ENCODE measurements around the gene SYCN.

Gene SYCN

DNA sequence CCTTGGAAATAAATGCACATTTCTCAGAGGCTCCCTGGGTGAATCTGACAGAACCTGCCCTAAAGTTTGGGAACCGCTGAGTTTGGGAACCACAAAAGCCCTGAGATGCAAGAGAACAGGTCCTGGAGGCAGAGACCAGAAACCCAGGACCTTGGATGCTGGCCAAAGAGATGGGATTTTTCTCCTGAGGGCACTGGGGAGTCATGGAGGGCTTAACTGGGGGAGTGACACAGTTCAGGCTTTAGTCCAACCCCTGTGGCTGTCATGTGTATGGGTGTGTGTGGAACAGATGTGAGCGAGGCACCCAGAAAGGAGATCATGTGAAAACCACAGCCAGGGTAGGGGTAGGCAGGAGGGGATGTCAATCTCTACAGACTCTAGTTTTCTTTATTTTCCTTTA, 11.2 kb downstream of the SYCN start:
- DNase-seq: peak; percentile 12

DNA sequence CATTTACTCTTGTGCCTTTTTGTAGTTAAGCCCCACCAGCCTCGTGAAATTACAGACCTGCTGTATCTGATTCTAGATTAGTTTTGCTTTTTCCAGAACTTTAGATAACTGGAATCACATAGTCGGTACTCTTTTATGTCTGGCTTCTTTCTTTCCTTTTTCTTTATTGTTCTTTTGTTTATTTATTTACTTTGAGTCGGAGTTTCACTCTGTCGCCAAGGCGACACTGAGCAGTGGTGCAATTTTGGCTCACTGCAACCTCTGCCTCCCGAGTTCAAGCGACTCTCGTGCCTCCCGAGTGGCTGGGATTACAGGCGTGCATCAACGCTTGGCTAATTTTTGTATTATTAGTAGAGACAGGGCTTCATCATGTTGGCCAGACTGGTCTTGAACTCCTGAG, 13.3 kb downstream of the SYCN start:
- DNase-seq: no peak

DNA sequence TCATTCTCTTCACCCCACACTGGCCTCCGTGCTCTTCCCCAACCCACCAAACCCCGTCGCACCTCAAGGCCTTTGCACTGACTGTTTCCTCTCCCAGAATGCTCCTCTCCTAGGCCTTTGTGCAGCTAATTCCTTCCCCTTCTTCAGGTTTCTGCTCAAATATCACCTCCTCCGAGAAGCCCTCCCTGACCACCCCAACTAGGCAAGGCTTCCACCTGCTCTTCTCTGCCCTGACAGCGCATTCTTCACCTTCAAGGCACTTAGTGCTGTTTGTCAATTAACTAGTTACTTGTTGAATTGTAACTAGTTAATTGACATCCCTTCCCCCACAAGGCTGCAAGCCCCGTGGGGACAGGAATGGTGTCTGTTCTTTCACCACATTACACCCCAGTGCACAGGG, 15.1 kb downstream of the SYCN start:
- no peak for DNase-seq

DNA sequence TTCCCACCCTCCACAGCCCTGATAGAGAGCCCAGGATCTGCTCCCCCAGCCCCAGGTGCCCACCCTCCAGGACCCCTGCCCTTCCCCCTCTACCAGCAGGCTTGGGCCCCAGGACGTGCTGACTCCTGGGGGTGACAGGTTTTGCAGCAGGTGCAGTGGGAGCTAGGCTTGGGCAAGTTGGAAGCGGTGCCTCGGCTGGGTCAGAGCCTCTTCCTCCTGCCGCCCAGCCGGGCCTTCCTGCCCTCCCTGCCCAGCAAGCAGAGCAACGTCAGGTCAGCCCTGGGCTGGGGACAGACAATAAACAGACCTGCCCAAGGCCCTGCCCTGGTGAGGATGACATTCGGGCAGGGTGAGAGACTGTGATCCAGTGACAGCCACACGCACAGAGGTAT, 16.5 kb downstream of the SYCN start:
- no peak for DNase-seq

DNA sequence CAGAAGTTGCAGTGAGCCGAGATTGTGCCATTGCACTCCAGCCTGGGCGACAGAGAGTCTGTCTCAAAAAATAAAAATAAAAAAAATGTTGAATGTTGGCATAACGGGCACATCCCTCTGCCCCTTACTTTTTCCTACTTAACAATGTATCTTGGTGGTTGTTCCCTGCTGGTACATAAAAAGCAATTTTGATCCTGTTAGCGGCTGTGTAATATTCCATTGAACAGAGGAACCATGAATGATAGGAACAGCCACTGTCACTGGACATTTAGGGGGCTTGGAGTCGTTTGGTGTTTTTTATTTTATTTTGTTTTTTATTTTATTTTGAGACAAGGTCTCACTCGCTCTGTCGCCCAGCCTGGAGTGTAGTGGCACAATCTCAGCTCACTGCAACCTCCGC, 17.7 kb downstream of the SYCN start:
- no peak for DNase-seq

DNA sequence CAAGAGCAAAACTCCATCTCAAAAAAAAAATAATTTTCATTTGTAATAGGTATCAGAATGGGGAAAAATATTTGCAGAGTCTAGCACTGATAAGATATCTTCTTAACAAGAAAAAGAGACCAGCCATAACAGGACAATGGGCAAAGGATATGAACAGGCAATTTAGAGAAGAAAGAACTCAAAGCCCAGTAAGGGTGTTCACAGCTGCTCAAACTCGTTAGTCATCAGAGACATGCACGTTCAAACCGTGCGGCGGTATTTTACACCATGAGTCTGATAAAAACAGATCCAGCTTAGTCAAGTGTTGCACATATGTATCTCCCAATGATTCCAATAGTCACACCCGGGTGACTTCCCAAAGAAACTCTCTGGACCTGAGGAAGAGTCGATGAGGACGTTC, 21.0 kb downstream of the SYCN start:
- no peak for DNase-seq

DNA sequence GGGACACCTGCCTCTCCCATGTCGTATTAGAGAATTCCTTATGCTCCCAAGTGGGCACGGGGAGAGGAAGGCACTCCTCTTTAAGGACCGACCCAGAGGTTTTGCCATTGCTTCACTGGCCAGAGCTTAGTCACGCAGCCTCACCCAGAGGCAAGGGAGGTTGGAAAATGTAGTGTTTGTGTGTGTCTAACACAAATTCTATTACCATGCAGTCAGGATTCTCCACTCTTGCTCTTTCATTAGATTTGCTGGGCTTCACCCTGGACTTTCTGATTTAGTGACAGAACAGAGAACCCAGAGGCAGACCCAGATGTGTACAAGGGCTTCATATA, 21.9 kb downstream of the SYCN start:
- DNase-seq: no peak

DNA sequence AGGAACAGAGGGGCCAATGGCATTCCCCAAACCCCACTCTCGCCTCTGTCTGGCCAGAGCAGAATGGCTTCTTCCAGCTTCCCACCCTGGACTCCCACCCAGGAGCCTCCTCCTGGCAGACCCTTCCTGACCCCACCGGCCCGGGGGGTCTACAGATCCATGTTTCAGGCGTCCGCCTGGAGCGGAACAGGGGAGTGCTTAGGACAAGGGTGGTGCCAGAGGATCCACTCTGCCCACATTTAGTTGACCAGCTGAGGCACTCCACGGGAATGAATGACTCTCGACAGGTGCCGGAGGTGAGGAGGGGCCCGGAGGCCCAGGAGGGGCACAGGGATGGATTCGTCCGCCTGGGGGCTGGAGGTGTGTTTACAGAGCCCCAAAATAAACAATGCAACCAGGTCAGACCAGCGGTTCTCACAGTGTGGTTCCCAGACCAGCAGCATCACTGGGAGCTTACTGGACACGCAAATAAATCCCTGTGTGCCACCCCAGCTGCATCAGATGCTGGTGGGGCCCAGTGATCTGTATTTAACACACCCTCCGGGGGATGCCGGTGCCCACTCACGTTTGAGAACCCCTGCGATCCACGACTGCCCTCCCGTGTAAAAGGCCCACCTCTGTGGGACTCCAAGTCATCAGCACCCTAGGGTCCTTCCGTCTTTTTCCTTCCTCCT, 22.4 kb downstream of the SYCN start:
- DNase-seq: no peak

DNA sequence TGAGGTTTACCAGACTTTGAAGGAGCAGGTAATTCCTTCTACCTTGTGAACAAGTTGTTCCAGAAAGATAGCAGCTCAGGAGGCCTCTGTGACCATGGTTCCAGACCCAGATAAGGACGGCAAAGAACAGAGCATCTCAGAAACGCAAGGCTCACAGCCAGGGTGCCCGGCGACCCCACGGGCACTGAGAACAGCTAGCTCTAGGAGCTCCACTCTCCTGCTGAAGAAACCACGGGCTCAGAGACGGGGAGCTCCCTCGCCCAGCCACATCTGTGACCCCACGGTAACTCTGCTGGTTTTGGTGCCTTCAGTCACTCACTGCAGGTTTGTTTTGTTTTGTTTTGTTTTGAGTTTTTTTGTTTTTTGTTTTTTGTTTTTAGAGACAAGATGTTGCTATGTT, 23.3 kb downstream of the SYCN start:
- DNase-seq: no peak

DNA sequence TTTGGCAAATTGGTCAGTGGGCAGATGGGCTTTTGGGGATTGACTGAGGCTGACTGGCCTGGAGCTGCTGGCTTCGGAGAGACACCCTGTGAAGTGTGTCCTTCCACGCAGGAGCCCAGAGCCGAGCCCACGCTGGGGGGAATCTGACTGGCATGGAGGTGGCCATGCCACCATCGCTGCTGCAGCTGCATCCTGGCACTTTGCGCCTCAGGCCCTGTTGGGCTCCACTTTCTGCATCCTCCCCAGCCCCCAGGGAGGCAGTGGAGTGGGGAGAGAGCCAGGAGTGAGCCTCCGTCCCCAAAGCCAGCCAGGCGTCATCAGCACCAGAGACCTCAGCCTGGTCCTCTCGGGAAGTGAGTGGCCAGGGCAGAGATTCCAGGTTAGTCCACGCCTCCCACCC, 24.3 kb downstream of the SYCN start:
- no peak for DNase-seq

DNA sequence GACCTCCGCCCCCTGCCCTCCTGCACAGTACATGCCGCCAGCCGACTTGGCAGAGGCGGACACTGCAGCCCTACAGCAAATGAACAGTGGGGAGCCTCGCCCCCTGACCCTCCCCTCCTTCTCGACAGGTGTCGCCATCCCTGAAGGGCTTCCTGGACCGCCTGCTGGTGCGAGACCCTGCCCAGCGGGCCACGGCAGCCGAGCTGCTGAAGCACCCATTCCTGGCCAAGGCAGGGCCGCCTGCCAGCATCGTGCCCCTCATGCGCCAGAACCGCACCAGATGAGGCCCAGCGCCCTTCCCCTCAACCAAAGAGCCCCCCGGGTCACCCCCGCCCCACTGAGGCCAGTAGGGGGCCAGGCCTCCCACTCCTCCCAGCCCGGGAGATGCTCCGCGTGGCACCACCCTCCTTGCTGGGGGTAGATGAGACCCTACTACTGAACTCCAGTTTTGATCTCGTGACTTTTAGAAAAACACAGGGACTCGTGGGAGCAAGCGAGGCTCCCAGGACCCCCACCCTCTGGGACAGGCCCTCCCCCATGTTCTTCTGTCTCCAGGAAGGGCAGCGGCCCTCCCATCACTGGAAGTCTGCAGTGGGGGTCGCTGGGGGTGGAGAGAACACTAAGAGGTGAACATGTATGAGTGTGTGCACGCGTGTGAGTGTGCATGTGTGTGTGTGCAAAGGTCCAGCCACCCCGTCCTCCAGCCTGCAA, 25.6 kb downstream of the SYCN start:
- no peak for DNase-seq

DNA sequence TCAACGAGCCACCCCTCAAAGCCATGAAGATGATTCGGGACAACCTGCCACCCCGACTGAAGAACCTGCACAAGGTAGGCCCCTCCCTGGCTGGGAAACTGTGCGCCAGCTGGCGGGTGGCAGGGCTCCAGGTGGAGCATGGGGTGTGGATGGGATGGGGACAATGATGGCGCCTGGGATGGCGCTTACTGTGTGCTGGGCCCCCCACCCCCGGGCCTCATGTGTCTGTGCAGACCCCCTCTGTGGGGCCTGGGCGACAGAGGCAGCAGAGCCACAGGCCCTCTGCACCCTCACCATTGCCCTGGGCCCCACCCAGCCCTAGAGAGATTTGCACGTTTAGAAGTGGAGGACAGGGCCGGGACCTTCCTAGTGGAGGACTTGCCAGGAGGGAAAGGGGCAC, 26.3 kb downstream of the SYCN start:
- no peak for DNase-seq

DNA sequence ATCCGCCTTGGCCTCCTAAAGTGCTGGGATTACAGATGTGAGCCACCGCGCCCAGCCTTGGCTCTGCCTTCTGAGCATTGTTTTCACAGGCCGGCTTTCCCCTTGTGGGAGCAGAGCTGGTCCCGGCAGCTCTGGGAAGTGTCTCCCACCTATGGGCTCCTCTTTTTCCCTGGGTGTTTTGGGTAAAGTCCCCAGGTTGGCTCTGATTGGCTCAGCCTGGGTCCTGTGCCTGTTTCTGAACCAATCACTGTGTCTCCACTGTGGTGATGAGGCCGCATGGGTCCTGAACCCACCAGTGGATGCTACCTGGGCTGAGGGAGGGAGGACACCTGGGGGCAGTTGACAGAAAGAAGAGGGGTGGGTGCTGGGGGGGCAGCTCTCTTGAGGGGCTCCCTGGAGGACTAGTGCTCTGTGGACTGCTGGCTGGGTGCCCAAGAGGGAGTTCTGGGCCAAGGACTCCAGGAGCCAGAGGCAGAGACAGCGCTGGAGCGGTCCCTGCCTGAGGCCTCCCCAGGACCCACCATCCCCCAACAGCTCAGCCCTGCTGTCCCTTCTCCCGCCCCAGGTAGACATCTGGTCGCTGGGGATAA, 26.9 kb downstream of the SYCN start:
- DNase-seq: no peak

DNA sequence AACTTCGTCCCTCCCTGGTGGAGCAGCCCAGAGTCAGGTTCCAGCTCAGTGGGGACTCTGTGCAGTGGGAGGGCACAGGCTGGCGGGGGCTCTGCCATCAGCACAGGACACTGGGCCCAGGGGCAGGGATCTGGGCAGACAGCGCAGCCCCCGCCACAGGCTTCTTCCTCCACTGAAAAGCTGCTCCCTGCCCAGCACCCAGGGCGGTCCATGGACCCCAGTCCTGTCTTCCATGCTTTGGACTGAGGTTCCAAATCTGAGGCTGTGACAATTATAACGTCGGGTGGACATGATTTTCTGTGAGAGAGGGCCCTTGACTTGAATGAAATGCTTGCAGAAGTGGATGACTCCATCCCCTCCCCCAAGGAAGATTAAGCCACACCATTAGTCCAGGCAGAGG, 28.5 kb downstream of the SYCN start:
- no peak for DNase-seq

DNA sequence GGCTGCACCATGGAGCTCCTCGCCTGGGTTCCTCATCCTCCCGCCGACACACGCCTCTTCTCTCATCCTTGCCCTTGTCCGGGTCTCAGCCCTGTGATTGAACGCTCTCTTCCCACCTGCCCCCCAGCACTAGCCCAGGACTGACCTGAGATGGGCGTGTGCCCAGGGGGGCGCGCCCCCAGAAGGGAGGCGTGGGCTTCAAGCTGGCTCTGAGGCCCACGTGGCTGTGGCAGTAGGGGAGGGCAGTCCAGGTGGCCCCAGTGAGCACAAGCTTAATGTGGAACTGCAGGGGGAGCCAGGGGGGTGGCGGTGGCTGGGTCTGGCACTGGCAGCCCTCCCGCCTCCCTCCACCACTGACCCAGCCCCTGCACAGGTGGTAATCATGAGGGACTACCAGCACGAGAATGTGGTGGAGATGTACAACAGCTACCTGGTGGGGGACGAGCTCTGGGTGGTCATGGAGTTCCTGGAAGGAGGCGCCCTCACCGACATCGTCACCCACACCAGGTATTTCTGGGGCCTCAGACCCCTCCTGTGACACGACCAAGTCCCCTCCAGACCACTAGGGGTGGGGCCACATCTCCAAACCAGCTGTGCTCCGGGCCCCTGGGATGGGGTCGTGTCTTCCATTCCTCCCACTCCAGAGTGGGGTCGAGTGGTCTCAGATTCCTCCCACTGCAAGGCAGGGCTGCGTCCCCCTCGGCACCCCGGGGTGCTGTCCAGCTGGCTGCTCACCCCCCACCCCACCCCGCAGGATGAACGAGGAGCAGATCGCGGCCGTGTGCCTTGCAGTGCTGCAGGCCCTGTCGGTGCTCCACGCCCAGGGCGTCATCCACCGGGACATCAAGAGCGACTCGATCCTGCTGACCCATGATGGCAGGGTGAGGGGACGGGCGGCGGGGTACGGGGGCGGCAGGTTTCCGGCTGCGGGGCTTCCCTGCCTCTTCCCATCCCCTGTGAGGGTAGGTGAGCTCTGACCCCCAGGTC, 29.2 kb downstream of the SYCN start:
- DNase-seq: no peak

DNA sequence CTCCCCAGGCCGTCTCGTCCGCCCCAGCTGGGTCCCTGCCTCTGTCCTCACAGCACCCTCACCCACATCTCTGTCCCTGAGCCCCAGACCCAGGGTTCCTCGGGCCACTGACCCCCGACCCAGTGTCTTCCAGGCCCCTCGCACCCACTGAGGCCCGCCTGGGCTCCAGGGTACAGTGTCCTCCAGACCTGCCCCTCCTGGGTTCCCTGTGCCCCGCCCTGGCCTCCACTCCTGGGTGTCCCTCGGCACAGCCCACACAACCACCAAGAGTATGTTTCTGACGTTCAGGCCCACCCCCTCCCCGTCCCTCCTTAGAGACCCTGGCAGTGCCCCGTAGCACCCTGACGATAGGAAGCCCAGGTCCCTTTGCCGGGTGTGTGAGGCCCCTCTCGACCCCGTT, 29.9 kb downstream of the SYCN start:
- no peak for DNase-seq

DNA sequence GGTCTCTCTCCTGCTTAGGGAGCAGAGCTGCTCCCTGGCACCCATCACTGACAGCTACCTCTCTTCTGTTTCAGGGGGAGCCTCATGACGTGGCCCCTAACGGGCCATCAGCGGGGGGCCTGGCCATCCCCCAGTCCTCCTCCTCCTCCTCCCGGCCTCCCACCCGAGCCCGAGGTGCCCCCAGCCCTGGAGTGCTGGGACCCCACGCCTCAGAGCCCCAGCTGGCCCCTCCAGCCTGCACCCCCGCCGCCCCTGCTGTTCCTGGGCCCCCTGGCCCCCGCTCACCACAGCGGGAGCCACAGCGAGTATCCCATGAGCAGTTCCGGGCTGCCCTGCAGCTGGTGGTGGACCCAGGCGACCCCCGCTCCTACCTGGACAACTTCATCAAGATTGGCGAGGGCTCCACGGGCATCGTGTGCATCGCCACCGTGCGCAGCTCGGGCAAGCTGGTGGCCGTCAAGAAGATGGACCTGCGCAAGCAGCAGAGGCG, 30.5 kb downstream of the SYCN start:
- no peak for DNase-seq

DNA sequence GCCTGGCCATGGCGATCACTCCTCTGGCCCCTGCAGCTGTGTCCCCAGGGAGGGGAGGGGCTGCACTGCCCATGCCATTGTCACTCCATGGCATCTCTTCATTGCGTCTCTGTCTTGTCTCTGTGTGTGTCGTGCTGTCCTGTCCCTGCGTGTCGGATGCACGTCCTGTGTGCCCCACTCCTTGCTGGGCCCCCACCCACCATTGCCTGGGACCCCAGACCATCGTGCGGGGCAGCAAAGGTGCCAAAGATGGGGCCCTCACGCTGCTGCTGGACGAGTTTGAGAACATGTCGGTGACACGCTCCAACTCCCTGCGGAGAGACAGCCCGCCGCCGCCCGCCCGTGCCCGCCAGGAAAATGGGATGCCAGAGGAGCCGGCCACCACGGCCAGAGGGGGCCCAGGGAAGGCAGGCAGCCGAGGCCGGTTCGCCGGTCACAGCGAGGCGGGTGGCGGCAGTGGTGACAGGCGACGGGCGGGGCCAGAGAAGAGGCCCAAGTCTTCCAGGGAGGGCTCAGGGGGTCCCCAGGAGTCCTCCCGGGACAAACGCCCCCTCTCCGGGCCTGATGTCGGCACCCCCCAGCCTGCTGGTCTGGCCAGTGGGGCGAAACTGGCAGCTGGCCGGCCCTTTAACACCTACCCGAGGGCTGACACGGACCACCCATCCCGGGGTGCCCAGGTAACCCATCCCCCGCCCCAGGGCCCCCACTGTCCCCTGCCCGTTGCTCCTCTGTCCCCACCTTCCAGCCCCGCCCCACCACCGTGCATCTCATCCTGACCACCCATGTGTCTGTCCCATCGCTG, 31.2 kb downstream of the SYCN start:
- no peak for DNase-seq

DNA sequence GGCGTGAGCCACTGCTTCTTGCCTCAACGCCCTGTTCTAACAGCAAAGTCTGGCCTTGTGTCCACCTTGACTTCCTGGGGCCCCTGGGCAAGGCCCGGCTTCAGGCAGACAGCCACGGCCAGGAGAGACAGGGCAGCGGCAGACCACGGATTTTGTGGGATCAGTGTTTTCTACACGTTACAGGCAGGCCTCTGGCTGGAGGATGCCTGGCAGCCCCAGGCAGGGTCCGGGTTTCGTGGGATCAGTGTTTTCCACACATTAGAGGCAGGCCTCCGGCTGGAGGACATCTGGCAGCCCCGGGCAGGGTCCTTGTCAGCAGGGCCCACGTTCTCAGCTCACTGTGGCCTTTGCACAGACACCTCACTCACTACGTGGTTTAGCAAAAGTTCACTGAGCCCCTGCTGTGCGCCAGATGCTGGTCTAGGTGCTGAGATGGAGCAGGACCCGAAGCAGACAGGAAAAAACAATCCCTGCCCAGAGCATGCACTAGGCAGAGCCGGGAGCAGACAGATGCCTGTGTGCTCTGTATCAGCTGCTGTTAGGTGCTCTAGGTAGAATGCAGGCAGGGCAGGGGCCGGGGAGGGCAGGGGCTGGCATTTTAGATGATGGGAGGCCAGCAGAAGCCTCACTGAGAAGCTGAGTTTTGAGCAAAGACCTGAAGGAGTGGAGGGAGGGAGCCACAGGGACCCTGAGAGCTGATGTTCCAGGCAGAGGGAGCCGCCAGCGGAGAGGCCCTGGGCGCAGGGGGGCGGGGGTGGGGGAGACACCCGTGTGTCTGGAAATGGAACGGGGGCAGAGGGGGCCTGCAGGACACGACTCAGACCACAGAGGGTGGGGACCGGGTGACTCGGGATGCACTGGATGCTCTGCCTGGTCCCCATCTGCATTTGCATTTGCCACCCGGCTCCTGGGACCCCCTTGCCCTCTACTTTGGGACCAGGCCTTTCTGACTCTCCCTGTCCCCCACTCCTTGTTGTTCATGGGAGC, 32.3 kb downstream of the SYCN start:
- DNase-seq: no peak

DNA sequence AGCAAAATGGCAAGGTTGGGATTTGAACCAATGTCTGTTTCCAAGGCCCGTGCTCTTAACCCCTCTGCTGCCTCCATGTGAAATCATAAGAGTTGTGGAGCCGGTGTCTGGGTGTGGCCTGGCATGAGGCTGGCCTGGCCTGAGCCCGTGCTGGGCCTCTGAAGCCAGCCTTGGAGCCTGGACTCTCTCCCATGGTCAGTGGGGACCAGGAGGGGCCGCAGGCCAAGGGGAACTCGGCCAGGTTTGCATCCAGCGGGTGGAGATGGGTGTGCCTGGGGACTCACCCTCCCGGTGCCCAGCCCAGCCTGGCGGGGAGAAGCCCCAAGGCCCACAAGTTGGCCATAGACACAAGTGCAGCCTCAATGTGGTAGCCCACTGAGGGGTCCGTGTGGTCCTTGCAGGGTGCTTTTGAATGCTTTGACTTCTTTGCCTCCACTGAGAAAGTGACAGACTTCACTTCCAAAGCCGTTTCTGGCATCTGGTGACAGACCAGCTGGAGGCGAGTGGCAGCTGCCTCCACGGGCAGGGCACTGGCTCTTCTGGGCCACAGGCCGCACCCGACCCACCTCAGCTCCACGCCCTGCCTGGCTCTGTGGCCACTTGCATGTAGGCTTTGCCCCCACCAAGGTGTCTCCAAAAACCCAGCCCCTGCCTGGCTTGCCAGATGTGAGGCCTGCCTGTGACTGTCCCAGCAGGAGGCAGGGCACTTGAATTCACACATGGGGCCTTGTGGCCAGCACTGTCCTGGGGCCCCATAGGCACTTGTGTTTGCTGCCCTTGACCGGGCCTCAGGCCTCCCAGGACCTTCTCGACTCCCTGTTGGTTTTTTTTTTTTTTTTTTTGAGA, 33.5 kb downstream of the SYCN start:
- DNase-seq: no peak

Measured in NCI-H226 (cell line).